B cell (primary cell): ENCODE results near the gene C5. TPM values are rescaled to one million over a fixed set of nuclear protein-coding genes. Genes with fewer than 3 reads are reported as not detected.

Experiments
- ATAC-seq: fragments of 200-7000 bp; cut with Tn5 transposase; one replicate; pipeline ENCODE4 v1.10.0; 2021; ENCODE audit warnings: low read depth, mild to moderate bottlenecking, moderate number of reproducible peaks, moderate library complexity
- CTCF ChIA-PET: fragments of 350-600 bp; sonication (Branson Sonifier 250); formaldehyde crosslinking; loops from one replicate; lab custom pipeline; 2021; ENCODE audit warnings: antibody characterized with exemption, inconsistent platforms; lab: Charles Lee
- POLR2A ChIA-PET: fragments of 350-600 bp; sonication (Branson Sonifier 250); formaldehyde crosslinking; loops from one replicate; lab custom pipeline; 2021; ENCODE audit warnings: antibody characterized with exemption; lab: Charles Lee
- DNase-seq: peaks from one replicate; pipeline ENCODE4 v3.0.0; 2013
- H2AFZ ChIP-seq: 2 replicates; pipeline ENCODE4 v1.6.1; 2012; ENCODE audit warnings: mild to moderate bottlenecking, low read depth, low read length; ENCODE audit not compliant: insufficient read depth, poor library complexity, severe bottlenecking
- H3K27ac ChIP-seq, 2 donors: 1 replicate in 1 of 2; 2 replicates in 1 of 2; pipeline ENCODE4 v1.5.1; 2012 to 2013; ENCODE audit warnings: low read length in 2 of 2, mild to moderate bottlenecking in 2 of 2, moderate library complexity in 1 of 2
- H3K27me3 ChIP-seq, 4 experiments: fragments of 200-600 bp in 1 of 4; sonication (generic) in 1 of 4; replicated peaks in 1 of 4; 1 replicate in 2 of 4; 2 replicates in 2 of 4; pipeline versions ENCODE4 v1.6.1 to v1.7.0; 2013 to 2016; ENCODE audit warnings: low read length in 3 of 4, mild to moderate bottlenecking in 2 of 4, mixed read lengths in 1 of 4, moderate library complexity in 1 of 4; ENCODE audit not compliant: insufficient read depth in 4 of 4, control insufficient read depth in 3 of 4; ENCODE audit errors: control extremely low read depth in 1 of 4
- H3K36me3 ChIP-seq, 2 experiments: replicated peaks in 1 of 2; 1 replicate in 1 of 2; 2 replicates in 1 of 2; pipeline versions ENCODE4 v1.6.1 to v1.7.1; 2013; ENCODE audit warnings: low read length in 1 of 2; ENCODE audit not compliant: insufficient read depth in 2 of 2, control insufficient read depth in 1 of 2; ENCODE audit errors: control extremely low read depth in 1 of 2, extremely low read depth in 1 of 2
- H3K4me1 ChIP-seq, 2 donors: fragments of 200-600 bp in 1 of 2; sonication (generic) in 1 of 2; 1 replicate in 1 of 2; 2 replicates in 1 of 2; pipeline versions ENCODE4 v1.5.1 to v1.6.1; 2013 to 2017; ENCODE audit warnings: low read length in 2 of 2; ENCODE audit not compliant: control insufficient read depth in 2 of 2, insufficient read depth in 2 of 2
- H3K4me2 ChIP-seq: replicated peaks from 2 replicates; pipeline ENCODE3; 2012; ENCODE audit warnings: mild to moderate bottlenecking, low read depth, low read length; ENCODE audit not compliant: poor library complexity, severe bottlenecking
- H3K4me3 ChIP-seq, 5 experiments: fragments of 200-600 bp in 1 of 5; sonication (generic) in 1 of 5; 1 replicate in 3 of 5; 2 replicates in 2 of 5; pipeline versions ENCODE4 v1.5.1 to v1.7.0; 2011 to 2016; ENCODE audit warnings: low read length in 4 of 5, mild to moderate bottlenecking in 4 of 5, low read depth in 2 of 5, control low read depth in 1 of 5, moderate library complexity in 1 of 5; ENCODE audit not compliant: insufficient read depth in 1 of 5; ENCODE audit errors: control extremely low read depth in 1 of 5, extremely low read depth in 1 of 5
- H3K79me2 ChIP-seq: fragments of 200-600 bp; sonication (generic); one replicate; pipeline ENCODE4 v1.6.0; 2016; ENCODE audit warnings: low read length; ENCODE audit not compliant: control insufficient read depth, insufficient read depth
- H3K9ac ChIP-seq: fragments of 200-600 bp; sonication (generic); 2 replicates; pipeline ENCODE4 v1.6.1; 2017; ENCODE audit warnings: mild to moderate bottlenecking, low read length, moderate library complexity
- H3K9me3 ChIP-seq, 3 donors: one replicate each; pipeline versions ENCODE4 v1.6.1 to v1.7.1; 2013; ENCODE audit warnings: low read length in 2 of 3; ENCODE audit not compliant: control insufficient read depth in 2 of 3, insufficient read depth in 1 of 3; ENCODE audit errors: control extremely low read depth in 1 of 3
- H4K20me1 ChIP-seq: 2 replicates; pipeline ENCODE4 v1.6.0; 2012; ENCODE audit warnings: mild to moderate bottlenecking, low read length; ENCODE audit not compliant: insufficient read depth, control insufficient read depth, poor library complexity, severe bottlenecking
- H3K27ac Mint-ChIP-seq: one replicate; pipeline ENCODE4 v1.8.0; 2021; ENCODE audit warnings: mixed read lengths
- H3K27me3 Mint-ChIP-seq: one replicate; pipeline ENCODE4 v1.8.0; 2021; ENCODE audit warnings: mixed read lengths
- H3K4me1 Mint-ChIP-seq: one replicate; pipeline ENCODE4 v1.8.0; 2021; ENCODE audit warnings: mixed read lengths
- H3K4me3 Mint-ChIP-seq: one replicate; pipeline ENCODE4 v1.8.0; 2021; ENCODE audit warnings: mixed read lengths
- H3K9me3 Mint-ChIP-seq: one replicate; pipeline ENCODE4 v1.8.0; 2022; ENCODE audit warnings: mixed read lengths; ENCODE audit not compliant: insufficient read depth
- EZH2 ChIP-seq: IDR thresholded peaks from 2 replicates; pipeline ENCODE4 v1.6.1; 2012; ENCODE audit warnings: borderline replicate concordance, low read depth, mild to moderate bottlenecking, moderate library complexity, low read length; ENCODE audit not compliant: insufficient read depth, poor library complexity, severe bottlenecking
- WGBS: methylation state at CpG from one replicate; pipeline ENCODE4 v1.1.5; 2013; ENCODE audit warnings: missing lambda C conversion rate; ENCODE audit not compliant: insufficient coverage; 5-methylcytosine and 5-hydroxymethylcytosine counted together
- intact Hi-C: fragments of 100-400 bp; cut with micrococcal nuclease; formaldehyde crosslinking; loops from one replicate; pipeline ENCODE4 v1.10.0; 2022
- polyA plus RNA-seq: library from polyadenylated mRNA; depleted of rRNA; stranded (reverse); fragments of >200 nt; gene quantifications from 2 replicates; pipeline ENCODE4 v1.2.3, GENCODE V29; 2012
- total RNA-seq, 2 donors: library from RNA; stranded (reverse); fragments of 120-200 nt in 1 of 2; gene quantifications; 1 replicate in 1 of 2; 2 replicates in 1 of 2; pipeline versions ENCODE4 v1.2.3 to v1.2.4, GENCODE V29; 2013 to 2022
- TF ChIP-seq, protein P1 (sequence below): fragments of 200-600 bp; IDR thresholded peaks from one replicate; pipeline ENCODE4 v1.8.0; 2022; ENCODE audit warnings: antibody characterized with exemption, mild to moderate bottlenecking

Gene C5
- total and polyA plus RNA-seq, 2 donors (not counting 1 experiment from before 2014, with no cell fraction given) = 2.7 to 10.4 TPM

- H3K9me3 ChIP-seq = no peaks in the 10 kb centered on the region
- H3K4me1 ChIP-seq = peaks cover 0 to 3% of the 10 kb centered on the region in 2 donors
- no peak overlapping the region for H3K4me3 ChIP-seq
- Mint-ChIP-seq H3K27me3 (no peaks in the 10 kb centered on the region), H3K9me3 (no peaks in the 10 kb centered on the region), H3K4me3 (no peak overlapping the region), H3K27ac (no peak overlapping the region), H3K4me1 (peaks cover 11% of the 10 kb centered on the region)
- H4K20me1 ChIP-seq = no peaks in the 10 kb centered on the region
- H2AFZ ChIP-seq = no peak overlapping the region
- ChIA-PET POLR2A (no interaction called here), CTCF (interaction anchor here (0.6 to 1.4 kb wide), 2 partner anchors 10 to 11 kb away, joined by 5 read pairs; no protein-coding TSS in a partner anchor)
- no peaks in the 10 kb centered on the region for H3K79me2 ChIP-seq
- no peak overlapping the region for H3K27ac ChIP-seq
- WGBS = 80% methylated on average over 1 of the region's 3 CpGs
- intact Hi-C loops = no loop called here
- H3K9ac ChIP-seq = no peak overlapping the region
- H3K27me3 ChIP-seq = no peaks in the 10 kb centered on the region
- H3K4me2 ChIP-seq = no peak overlapping the region
- no peak for TF ChIP-seq EZH2
- H3K36me3 ChIP-seq = no peaks in the 10 kb centered on the region
- DNase-seq (no peak), ATAC-seq (no peak)
Measured at GRCh38 chr9:120970244-120970643, 79.8 kb downstream of the C5 start.

- no peaks in the 10 kb centered on the region for H4K20me1 ChIP-seq
- Mint-ChIP-seq H3K27ac (no peak overlapping the region), H3K4me3 (no peak overlapping the region), H3K27me3 (no peaks in the 10 kb centered on the region), H3K9me3 (no peaks in the 10 kb centered on the region), H3K4me1 (no peaks in the 10 kb centered on the region)
- H3K9me3 ChIP-seq = no peaks in the 10 kb centered on the region
- ChIA-PET POLR2A (no interaction called here), CTCF (interaction anchor here (1.1 to 2.1 kb wide), 2 partner anchors 12 to 16 kb away, joined by 3 to 7 read pairs; no protein-coding TSS in a partner anchor)
- DNase-seq = no peak
- H3K27me3 ChIP-seq = no peaks in the 10 kb centered on the region
- H3K4me2 ChIP-seq = no peak overlapping the region
- no CpG with 5 or more reads among the region's 3 CpGs for WGBS
- no peak overlapping the region for H3K27ac ChIP-seq
- H3K9ac ChIP-seq = no peak overlapping the region
- ATAC-seq = no peak
- intact Hi-C loops = no loop called here
- H2AFZ ChIP-seq = no peak overlapping the region
- H3K4me3 ChIP-seq = no peak overlapping the region
- H3K79me2 ChIP-seq = no peaks in the 10 kb centered on the region
- no peak for TF ChIP-seq EZH2
- TF ChIP-seq, protein P1, sequence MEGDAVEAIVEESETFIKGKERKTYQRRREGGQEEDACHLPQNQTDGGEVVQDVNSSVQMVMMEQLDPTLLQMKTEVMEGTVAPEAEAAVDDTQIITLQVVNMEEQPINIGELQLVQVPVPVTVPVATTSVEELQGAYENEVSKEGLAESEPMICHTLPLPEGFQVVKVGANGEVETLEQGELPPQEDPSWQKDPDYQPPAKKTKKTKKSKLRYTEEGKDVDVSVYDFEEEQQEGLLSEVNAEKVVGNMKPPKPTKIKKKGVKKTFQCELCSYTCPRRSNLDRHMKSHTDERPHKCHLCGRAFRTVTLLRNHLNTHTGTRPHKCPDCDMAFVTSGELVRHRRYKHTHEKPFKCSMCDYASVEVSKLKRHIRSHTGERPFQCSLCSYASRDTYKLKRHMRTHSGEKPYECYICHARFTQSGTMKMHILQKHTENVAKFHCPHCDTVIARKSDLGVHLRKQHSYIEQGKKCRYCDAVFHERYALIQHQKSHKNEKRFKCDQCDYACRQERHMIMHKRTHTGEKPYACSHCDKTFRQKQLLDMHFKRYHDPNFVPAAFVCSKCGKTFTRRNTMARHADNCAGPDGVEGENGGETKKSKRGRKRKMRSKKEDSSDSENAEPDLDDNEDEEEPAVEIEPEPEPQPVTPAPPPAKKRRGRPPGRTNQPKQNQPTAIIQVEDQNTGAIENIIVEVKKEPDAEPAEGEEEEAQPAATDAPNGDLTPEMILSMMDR = no peak
- H3K4me1 ChIP-seq = no peaks in the 10 kb centered on the region
- H3K36me3 ChIP-seq = peaks cover 0 to 8% of the 10 kb centered on the region in 2 experiments
Measured at GRCh38 chr9:120966013-120966369, 84.1 kb downstream of the C5 start.
